ENCODE results near the gene BPIFB2. TPM values are rescaled to one million over a fixed set of nuclear protein-coding genes. Genes with fewer than 3 reads are reported as not detected.

Gene BPIFB2
- total and polyA plus RNA-seq, 2 donors from 2014 or later: not detected

DNA sequence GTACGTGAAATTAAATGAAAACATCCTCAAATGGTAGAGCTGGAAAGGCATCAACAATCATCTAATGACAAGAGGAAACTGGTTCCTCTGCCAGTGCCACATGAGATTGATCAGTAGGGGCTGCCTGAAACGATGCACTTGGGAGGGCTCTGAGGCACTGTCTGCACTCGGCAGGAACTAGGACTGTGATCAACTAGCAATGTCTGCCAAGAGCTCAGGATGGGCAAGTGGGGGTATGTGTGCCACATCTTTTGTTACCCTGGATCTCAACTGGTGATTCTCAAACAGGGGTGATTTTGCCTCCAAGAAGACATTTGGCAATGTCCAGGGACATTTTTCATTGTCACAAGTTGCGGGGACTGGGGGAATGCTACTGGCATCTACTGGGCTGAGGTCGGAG is 25.9 kb downstream of the BPIFB2 start:
- no peaks in the 10 kb centered on the region for H3K4me1 ChIP-seq (ENCODE audit: control insufficient read depth in 2 of 3, insufficient read depth in 2 of 3, low read depth in 1 of 3, low read length in 3 of 3)
- intact Hi-C loops (cut with DNase I): no loop called here
- H3K27me3 ChIP-seq (ENCODE audit: control insufficient read depth, insufficient read depth, low read length): no peaks in the 10 kb centered on the region
- no peaks in the 10 kb centered on the region for H3K36me3 ChIP-seq (ENCODE audit: control insufficient read depth in 2 of 3, insufficient read depth in 3 of 3, low read length in 3 of 3)
- DNase-seq (no peak), FAIRE-seq (no peak)
- TF ChIP-seq, protein P1, sequence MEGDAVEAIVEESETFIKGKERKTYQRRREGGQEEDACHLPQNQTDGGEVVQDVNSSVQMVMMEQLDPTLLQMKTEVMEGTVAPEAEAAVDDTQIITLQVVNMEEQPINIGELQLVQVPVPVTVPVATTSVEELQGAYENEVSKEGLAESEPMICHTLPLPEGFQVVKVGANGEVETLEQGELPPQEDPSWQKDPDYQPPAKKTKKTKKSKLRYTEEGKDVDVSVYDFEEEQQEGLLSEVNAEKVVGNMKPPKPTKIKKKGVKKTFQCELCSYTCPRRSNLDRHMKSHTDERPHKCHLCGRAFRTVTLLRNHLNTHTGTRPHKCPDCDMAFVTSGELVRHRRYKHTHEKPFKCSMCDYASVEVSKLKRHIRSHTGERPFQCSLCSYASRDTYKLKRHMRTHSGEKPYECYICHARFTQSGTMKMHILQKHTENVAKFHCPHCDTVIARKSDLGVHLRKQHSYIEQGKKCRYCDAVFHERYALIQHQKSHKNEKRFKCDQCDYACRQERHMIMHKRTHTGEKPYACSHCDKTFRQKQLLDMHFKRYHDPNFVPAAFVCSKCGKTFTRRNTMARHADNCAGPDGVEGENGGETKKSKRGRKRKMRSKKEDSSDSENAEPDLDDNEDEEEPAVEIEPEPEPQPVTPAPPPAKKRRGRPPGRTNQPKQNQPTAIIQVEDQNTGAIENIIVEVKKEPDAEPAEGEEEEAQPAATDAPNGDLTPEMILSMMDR (IDR thresholded peaks at IDR 0.05; ENCODE audit: borderline replicate concordance, extremely low read depth, insufficient read depth): no peak
- no peak overlapping the region for H3K4me3 ChIP-seq (ENCODE audit: low read length in 3 of 3)
- H3K9ac ChIP-seq (ENCODE audit: low read length in 3 of 3): no peak overlapping the region
- H3K27ac ChIP-seq (ENCODE audit: low read depth in 2 of 2, low read length in 2 of 2): no peak overlapping the region
- no peaks in the 10 kb centered on the region for H3K9me3 ChIP-seq (ENCODE audit: control insufficient read depth in 2 of 3, insufficient read depth in 1 of 3, low read length in 3 of 3)

DNA sequence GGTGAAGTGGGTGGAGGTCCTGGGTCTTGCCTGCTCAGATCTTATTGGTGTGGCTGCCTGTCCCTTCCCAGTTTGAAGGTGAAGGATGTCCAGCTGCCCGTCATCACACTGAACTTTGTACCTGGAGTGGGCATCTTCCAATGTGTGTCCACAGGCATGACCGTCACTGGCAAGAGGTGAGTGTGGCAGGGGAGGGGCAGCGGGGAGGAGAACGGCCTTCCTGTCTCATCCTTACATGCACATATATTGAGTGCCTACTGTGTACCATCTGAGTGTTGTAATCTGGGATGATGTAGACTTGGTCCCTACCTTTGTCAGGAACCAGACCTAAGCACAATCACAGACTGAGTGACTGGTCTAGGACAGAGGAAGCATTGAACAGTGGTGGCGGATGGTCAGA is 26.6 kb downstream of the BPIFB2 start:
- H3K27me3 ChIP-seq (ENCODE audit: control insufficient read depth, insufficient read depth, low read length): no peaks in the 10 kb centered on the region
- H3K27ac ChIP-seq (ENCODE audit: low read depth in 2 of 2, low read length in 2 of 2): no peak overlapping the region
- intact Hi-C loops (cut with DNase I): no loop called here
- no peak overlapping the region for H3K4me3 ChIP-seq (ENCODE audit: low read length in 3 of 3)
- H3K9ac ChIP-seq (ENCODE audit: low read length in 3 of 3): no peak overlapping the region
- H3K9me3 ChIP-seq (ENCODE audit: control insufficient read depth in 2 of 3, insufficient read depth in 1 of 3, low read length in 3 of 3): no peaks in the 10 kb centered on the region
- H3K4me1 ChIP-seq (ENCODE audit: control insufficient read depth in 2 of 3, insufficient read depth in 2 of 3, low read depth in 1 of 3, low read length in 3 of 3): no peaks in the 10 kb centered on the region
- DNase-seq (no peak), FAIRE-seq (no peak)
- H3K36me3 ChIP-seq (ENCODE audit: control insufficient read depth in 2 of 3, insufficient read depth in 3 of 3, low read length in 3 of 3): no peaks in the 10 kb centered on the region
- TF ChIP-seq, protein P1 (IDR thresholded peaks at IDR 0.05; ENCODE audit: borderline replicate concordance, extremely low read depth, insufficient read depth): no peak

DNA sequence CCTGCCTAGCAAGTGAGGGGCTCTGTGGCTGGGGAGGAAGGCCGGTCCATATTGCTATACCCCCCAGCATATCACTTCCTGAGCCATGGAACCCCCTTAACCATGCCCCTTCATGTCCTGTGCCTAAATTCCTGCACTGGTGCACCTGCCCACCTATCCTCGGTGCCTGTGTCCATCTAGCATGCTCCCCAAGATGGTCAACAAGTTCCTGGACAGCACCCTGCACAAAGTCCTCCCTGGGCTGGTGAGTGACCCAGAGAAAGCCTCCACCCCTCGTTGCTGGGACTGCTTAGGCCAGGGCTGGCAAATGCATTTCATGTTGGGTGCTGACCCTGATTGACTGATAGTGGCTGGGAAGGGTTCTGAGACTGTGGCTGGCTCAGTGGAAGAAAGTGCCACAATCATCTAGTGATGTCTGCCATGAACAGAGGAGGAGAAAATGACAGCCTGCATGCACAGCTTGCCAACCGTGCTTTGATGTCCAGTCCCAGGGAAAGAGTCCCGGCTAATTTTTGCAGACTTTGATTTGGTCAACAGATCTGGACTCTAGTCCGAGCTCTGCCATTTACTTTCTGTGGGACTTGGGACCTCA is 27.5 kb downstream of the BPIFB2 start:
- H3K9me3 ChIP-seq (ENCODE audit: control insufficient read depth in 2 of 3, insufficient read depth in 1 of 3, low read length in 3 of 3): no peaks in the 10 kb centered on the region
- intact Hi-C loops (cut with DNase I): no loop called here
- no peak overlapping the region for H3K4me3 ChIP-seq (ENCODE audit: low read length in 3 of 3)
- H3K27me3 ChIP-seq (ENCODE audit: control insufficient read depth, insufficient read depth, low read length): no peaks in the 10 kb centered on the region
- TF ChIP-seq, protein P1 (IDR thresholded peaks at IDR 0.05; ENCODE audit: borderline replicate concordance, extremely low read depth, insufficient read depth): no peak
- no peaks in the 10 kb centered on the region for H3K36me3 ChIP-seq (ENCODE audit: control insufficient read depth in 2 of 3, insufficient read depth in 3 of 3, low read length in 3 of 3)
- no peaks in the 10 kb centered on the region for H3K4me1 ChIP-seq (ENCODE audit: control insufficient read depth in 2 of 3, insufficient read depth in 2 of 3, low read depth in 1 of 3, low read length in 3 of 3)
- H3K27ac ChIP-seq (ENCODE audit: low read depth in 2 of 2, low read length in 2 of 2): no peak overlapping the region
- no peak for DNase-seq
- no peak for FAIRE-seq
- no peak overlapping the region for H3K9ac ChIP-seq (ENCODE audit: low read length in 3 of 3)

DNA sequence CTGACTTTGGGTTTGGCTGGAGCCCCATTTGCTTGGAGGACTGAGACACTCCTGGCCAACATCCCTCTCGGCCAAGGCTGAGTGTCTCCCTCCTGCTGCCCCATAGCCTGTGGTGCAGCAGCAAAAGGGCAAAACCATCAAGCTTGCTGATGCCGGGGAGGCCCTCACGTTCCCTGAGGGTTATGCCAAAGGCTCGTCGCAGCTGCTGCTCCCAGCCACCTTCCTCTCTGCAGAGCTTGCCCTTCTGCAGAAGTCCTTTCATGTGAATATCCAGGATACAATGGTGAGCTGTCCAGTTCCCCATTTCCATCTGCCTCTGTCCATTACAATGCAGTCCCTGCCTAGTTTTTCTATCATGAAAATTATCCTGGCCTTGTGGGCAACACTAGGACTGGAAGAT is 30.0 kb downstream of the BPIFB2 start:
- no peak for DNase-seq
- Histone ChIP-seq H3K9ac (ENCODE audit: low read length in 3 of 3) (no peak overlapping the region), H3K36me3 (ENCODE audit: control insufficient read depth in 2 of 3, insufficient read depth in 3 of 3, low read length in 3 of 3) (no peaks in the 10 kb centered on the region), H3K4me1 (ENCODE audit: control insufficient read depth in 2 of 3, insufficient read depth in 2 of 3, low read depth in 1 of 3, low read length in 3 of 3) (no peaks in the 10 kb centered on the region), H3K4me3 (ENCODE audit: low read length in 3 of 3) (no peak overlapping the region), H3K27ac (ENCODE audit: low read depth in 2 of 2, low read length in 2 of 2) (no peak overlapping the region), H3K27me3 (ENCODE audit: control insufficient read depth, insufficient read depth, low read length) (no peaks in the 10 kb centered on the region), H3K9me3 (ENCODE audit: control insufficient read depth in 2 of 3, insufficient read depth in 1 of 3, low read length in 3 of 3) (no peaks in the 10 kb centered on the region)
- TF ChIP-seq, protein P1 (IDR thresholded peaks at IDR 0.05; ENCODE audit: borderline replicate concordance, extremely low read depth, insufficient read depth): no peak
- no peak for FAIRE-seq
- intact Hi-C loops (cut with DNase I): no loop called here
